Astrocyte of the spinal cord (primary cell): ENCODE data around the gene GNB5.

ENCODE experiments used
- DNase-seq: peaks from one replicate; pipeline ENCODE4 v3.0.0; 2011; ENCODE audit warnings: low read depth, low spot score
- H3K4me3 ChIP-seq: 2 replicates; pipeline ENCODE4 v1.5.1; 2011; ENCODE audit warnings: low read depth, mild to moderate bottlenecking, low read length, moderate library complexity
- in situ Hi-C: cut with HindIII; loops from 2 replicates; pipeline ENCODE4 v1.10.0; 2017; ENCODE audit warnings: low sequenced_read_pairs
- TF ChIP-seq, protein P1 (sequence below): IDR thresholded peaks from 2 replicates; pipeline ENCODE4 v1.5.1; 2012; ENCODE audit warnings: low read depth, mild to moderate bottlenecking, low read length, inconsistent platforms

GNB5 gene

DNA sequence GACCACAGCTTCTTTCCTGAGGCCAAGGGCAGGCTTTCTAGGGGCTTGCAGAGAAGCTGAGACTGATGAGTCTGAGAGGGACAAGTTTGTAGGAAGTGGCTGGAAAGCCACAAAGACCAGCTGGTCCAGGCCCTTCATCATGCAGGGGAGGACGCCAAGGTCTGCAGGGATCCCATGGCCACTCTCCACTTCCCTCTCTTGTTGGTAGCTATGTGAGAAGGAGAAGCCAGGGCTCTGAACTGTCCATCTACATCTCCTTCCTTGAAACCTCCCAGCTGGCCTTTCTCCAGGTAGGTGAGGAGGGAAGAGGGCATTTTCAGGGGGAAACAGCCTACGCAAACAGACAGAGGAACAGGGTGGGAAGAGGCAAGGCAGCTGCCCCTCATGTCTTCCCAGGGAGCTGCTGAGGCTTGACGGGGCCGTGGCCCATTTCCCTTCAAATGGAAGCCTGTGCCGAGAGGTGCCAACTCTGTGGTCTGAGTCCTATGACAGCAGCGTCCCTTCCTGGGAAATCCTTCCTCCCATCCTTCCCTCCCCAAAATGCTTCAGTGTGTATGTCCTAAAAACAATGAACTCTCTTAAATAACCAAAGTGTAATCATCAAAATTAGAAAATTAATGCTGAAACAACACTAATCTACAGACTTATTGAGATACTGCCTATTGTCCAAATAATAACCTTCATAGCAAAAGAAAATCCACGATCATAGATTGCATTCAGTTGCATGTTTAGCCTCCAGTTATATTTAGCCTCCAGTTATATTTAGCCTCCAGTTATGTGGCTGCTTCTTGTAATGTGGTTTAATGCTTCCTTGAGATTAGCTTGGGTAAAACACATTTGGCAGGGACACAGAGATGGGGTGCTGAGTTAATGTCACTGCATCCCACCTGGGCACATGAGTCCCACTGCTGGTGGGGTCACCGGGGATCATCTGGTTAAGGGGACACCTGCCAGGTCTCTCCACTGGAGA lies 36.0 kb downstream of the GNB5 start:
- TF ChIP-seq, protein P1, sequence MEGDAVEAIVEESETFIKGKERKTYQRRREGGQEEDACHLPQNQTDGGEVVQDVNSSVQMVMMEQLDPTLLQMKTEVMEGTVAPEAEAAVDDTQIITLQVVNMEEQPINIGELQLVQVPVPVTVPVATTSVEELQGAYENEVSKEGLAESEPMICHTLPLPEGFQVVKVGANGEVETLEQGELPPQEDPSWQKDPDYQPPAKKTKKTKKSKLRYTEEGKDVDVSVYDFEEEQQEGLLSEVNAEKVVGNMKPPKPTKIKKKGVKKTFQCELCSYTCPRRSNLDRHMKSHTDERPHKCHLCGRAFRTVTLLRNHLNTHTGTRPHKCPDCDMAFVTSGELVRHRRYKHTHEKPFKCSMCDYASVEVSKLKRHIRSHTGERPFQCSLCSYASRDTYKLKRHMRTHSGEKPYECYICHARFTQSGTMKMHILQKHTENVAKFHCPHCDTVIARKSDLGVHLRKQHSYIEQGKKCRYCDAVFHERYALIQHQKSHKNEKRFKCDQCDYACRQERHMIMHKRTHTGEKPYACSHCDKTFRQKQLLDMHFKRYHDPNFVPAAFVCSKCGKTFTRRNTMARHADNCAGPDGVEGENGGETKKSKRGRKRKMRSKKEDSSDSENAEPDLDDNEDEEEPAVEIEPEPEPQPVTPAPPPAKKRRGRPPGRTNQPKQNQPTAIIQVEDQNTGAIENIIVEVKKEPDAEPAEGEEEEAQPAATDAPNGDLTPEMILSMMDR = no peak
- DNase-seq = no peak
- no peak overlapping the region for H3K4me3 ChIP-seq
- in situ Hi-C loops = no loop called here

DNA sequence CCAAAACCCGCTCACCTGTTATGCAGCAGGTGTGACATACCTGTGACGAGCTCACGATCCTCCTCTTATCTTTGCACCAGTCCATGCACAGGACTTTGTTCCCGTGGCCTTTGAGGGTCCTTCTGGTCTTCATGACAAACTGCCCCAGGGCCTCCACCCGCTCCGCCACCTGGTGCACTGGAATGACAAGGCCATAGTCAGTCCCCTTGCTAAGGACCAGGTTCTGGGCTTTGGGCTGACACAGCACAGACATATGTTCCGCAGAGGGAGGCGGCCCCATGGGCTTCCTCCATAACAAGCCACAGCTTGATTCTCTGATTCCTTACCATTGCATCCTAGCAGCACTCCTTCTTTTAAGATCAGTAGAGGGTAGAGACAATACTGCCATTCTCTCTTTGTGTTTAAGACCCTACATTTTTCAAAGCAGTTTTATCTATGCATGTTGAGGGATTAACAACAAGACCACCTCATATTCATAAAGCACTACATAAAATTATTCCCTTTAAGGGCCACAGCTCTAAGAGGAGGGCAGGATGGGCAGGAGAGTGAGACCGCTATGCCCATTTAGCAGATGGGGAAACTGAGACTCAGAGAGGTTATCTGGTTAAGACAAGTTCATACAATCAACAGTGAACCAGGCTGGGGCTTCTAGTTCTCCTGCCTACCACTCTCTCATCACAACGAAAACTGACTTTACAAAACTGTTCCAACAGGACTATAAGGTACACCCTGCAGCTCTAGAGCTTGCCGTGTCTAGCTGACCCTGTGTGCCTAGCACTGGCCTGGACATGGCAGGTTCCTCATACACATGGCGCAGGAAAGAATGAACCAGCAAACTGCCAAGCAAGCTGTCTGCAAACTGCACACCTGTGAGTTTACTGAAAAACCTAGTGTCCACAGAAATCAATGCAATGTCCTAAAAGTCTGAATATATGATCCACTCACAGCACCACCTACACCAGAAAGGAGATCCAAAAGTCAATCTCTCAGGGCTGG lies 37.0 kb downstream of the GNB5 start:
- no peak for DNase-seq
- in situ Hi-C loops = no loop called here
- TF ChIP-seq, protein P1 = no peak
- H3K4me3 ChIP-seq = no peak overlapping the region

DNA sequence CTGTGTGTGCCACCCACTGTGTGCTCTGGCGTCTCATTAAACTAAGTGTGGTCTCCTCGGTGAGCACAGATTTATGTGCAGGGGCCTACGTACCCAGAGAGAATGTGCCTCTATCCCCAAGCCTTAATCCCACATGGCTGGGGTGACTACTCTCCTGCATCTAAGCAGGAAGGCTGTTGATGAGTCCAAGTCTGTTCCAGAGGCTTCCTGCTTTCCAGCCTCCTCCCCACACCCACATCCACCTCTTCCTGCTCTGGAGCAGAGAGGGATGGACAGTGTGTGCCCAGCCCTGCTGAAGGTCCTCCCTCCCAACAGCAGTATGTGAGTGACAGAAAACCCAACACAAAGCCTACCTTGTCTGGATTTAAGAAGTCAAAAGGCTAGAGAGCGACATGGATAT lies 39.8 kb downstream of the GNB5 start:
- H3K4me3 ChIP-seq = no peak overlapping the region
- no peak for DNase-seq
- in situ Hi-C loops = no loop called here
- TF ChIP-seq, protein P1 = no peak

DNA sequence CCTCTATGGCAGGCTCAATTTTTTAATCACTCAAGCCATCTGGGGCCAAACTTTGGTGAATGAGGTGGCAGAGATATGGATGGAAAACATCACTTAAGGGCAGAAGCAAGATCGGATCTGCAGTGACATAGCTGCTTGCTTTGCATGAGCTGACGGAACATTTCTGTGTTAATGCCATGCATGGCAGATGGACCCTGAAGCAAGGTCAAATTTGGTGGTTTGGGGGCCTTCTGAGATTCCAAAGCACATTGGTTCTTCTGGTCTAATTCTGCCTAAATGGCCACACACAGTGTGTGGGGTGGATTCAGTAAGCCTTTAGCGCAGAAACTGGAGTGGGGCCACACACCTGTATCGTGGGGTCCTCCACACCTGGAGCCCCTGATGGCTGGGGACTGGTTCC lies 40.3 kb downstream of the GNB5 start:
- no peak for DNase-seq
- H3K4me3 ChIP-seq = no peak overlapping the region
- in situ Hi-C loops = no loop called here
- TF ChIP-seq, protein P1 = no peak

DNA sequence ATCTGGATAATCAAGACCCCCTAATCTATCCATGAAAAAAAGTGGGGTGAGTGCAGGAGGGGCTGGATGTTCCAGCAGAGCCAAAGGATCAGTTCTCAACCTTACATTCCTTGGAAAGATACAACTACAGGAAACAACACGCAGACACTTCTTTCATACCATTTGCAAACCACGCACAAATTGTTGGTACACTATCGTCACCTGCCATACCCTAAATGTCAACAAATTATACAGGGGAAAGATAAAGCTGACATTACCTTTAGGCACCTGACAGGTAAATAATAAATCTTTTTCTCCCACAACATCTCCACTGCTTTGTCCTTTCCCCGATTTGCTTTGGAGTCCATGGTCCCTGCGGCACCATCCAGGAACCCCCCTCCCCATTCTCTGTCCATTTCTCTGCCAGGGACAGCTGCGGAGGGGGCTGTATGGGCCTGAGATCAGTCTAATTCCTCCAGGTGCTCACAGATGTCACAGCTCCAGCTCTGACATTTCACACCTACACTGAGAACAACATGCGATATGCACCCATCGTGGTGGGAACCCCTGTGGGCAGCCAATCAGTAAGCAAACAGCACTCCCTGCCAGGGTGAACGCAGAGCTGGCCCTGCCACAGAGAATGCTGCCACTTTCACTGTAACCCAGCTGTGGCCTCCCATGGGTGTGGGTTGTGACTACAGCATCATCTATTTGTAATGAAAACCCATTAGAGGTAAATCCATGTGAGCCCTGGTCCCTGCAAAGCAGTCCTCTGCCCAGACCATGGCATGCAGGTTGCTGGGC lies 41.0 kb downstream of the GNB5 start:
- no peak for DNase-seq
- in situ Hi-C loops = no loop called here
- no peak overlapping the region for H3K4me3 ChIP-seq
- TF ChIP-seq, protein P1 = no peak

DNA sequence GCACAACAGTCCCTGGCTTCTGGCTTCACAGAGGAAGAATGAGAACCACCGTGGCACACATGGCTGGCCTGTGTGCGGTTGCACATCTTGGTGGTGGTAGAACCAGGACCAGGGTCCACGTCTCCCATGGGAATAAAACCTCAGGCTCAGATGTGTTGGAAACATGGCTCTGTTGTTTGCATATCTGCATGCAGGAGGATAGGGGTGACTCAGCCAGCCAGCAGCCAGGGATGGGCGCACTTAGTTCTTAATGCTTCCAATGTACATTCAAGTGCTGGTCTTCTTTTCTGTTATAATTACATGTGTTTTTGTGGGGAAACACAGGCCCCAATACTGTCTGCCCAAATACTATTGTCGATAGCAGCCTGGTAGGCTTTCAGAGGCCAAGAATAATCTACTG lies 42.8 kb downstream of the GNB5 start:
- no peak overlapping the region for H3K4me3 ChIP-seq
- in situ Hi-C loops = no loop called here
- DNase-seq = peak; percentile 24
- TF ChIP-seq, protein P1 = no peak
